HG03139 (cell line): ENCODE results near the gene WWTR1.

Experiments used
- ATAC-seq: cut with Tn5 transposase; IDR thresholded peaks from one replicate; pipeline ENCODE4 v1.9.1; 2021; ENCODE audit not compliant: unreplicated experiment

Gene WWTR1

DNA sequence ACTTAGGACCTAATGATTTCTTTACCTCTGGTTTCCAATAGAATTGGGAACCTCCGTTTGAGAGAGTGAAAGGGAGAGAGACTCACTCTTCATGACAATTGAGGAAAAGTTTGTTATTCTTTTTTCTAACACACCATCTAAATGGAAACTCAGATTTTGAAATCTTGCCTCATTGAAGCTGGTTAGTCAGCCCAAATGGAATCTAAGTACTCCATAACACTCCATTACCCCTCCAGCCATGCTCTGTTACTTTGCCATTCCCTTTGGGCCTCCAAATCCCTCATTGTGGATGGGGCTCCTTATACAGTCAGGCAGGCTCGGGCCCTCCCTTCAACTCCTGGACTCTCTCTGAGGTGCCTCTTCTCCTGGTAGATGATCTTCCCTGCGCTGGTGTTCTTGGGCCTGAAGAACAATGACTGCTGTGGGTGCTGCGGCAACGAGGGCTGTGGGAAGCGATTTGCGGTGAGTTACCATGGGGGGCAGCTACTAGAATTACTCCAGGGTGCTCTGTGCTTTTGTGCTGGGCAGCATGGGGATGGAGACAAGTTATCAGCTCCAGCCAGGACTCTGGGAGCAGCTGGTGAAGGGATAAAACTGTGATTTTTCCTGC lies 182.3 kb downstream of the WWTR1 start:
- ATAC-seq: no peak

GRCh38 chr3:149474250-149474817 lies 183.5 kb downstream of the WWTR1 start, which contains the start of gene TM4SF4:
Gene TM4SF4 (plus strand): TSS chr3:149474697. CDS start chr3:149474878, 181 bp downstream.
- ATAC-seq: no peak

DNA sequence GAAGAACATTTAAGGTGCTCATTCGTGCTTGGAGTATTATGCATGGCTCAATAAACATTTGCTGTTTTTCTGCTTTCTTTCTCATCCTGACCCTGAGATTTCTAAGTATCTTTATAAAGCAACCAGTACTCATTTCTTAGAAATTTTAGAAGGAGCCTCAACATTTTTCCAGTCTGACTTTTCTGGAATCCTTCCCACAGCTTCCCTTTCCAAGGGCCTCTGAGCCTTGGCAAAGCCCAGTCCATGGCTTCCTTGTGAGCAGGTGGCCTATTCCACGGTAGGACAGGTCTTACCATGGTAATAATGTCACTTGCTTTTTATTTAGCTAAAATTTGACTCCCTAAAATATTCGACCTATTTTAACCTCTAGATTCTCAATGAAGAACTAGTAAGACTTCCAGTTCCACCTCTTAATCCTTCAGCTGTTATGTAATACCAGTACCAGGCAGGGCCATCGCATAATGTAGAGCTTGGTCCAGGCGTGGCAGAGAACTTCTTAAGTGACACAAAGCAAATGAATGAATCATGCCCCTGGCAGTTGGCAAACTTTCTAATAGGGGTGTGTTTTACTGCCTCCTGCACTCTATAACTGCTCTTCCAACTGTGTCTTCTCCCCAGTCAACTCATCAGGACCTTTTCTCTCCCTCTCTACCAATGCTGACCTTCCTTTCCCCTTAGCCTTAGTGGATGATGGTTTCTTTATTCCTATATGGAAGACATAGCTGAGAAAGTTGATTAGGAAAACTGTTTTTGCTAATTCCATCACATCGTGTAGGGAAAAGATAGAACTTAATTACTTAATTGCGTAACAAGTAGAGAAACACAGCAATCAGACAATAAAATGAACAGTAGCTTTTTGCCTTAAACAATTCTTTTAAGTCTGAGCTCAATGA lies 184.2 kb downstream of the WWTR1 start:
- ATAC-seq: no peak

- ATAC-seq: no peak
These were observed 185.6 kb downstream of the WWTR1 start for GRCh38 chr3:149472030-149472797.

GRCh38 chr3:149470381-149470780 lies 187.4 kb downstream of the WWTR1 start:
- ATAC-seq: no peak

- ATAC-seq: peak; percentile 87
These were observed 189.2 kb downstream of the WWTR1 start for GRCh38 chr3:149468504-149469212.
